GM18870 (cell line): ENCODE data around the gene PSKH1.
"Not testable (repeated sequence)": the region's sequence is repeated elsewhere in the genome, so short reads cannot be mapped to it uniquely, and the experiment has no call there.

Experiments
- ATAC-seq: cut with Tn5 transposase; IDR thresholded peaks from one replicate; pipeline ENCODE4 v1.9.1; 2021; ENCODE audit warnings: moderate library complexity; ENCODE audit not compliant: unreplicated experiment

Gene PSKH1

GRCh38 chr16:67954421-67955196, 61.6 kb downstream of the PSKH1 start:
- no peak for ATAC-seq

- ATAC-seq, result no peak
Measured at GRCh38 chr16:67957622-67958021, 64.6 kb downstream of the PSKH1 start.

- ATAC-seq, result no peak
Measured at GRCh38 chr16:67959536-67960329, 66.7 kb downstream of the PSKH1 start.

- ATAC-seq, result no peak
Measured at GRCh38 chr16:67961551-67961957, 68.5 kb downstream of the PSKH1 start.

GRCh38 chr16:67962135-67962534, 69.1 kb downstream of the PSKH1 start:
- ATAC-seq, result no peak

GRCh38 chr16:67963292-67963661, 70.2 kb downstream of the PSKH1 start:
- no peak for ATAC-seq

- no peak for ATAC-seq
Measured at GRCh38 chr16:67963662-67964321, 70.7 kb downstream of the PSKH1 start.

GRCh38 chr16:67964477-67965131, 71.5 kb downstream of the PSKH1 start:
- no peak for ATAC-seq

GRCh38 chr16:67965668-67966548, 72.9 kb downstream of the PSKH1 start:
- ATAC-seq, result no peak

- ATAC-seq, result no peak
Measured at GRCh38 chr16:67966549-67967182, 73.6 kb downstream of the PSKH1 start.

- no peak for ATAC-seq
Measured at GRCh38 chr16:67967183-67967957, 74.3 kb downstream of the PSKH1 start.

- ATAC-seq, result no peak
Measured at GRCh38 chr16:67967958-67968399, 74.9 kb downstream of the PSKH1 start.

GRCh38 chr16:67968400-67969253, 75.6 kb downstream of the PSKH1 start, which contains the start of gene SLC12A4:
SLC12A4 (minus strand) TSS chr16:67968637; CDS start chr16:67968553, 84 bp downstream.
- ATAC-seq, result no peak

GRCh38 chr16:67969254-67970039, 76.4 kb downstream of the PSKH1 start:
- ATAC-seq, result no peak

- ATAC-seq, result no peak
Measured at GRCh38 chr16:67971111-67971510, 78.1 kb downstream of the PSKH1 start.

GRCh38 chr16:67972285-67972684, 79.2 kb downstream of the PSKH1 start:
- ATAC-seq, result not testable (repeated sequence)
